HL-60/S4 treated with phorbol 12-myristate 13-acetate at 8.2 ng/mL for 4 days and 3 days (cell line): Measurements from ENCODE around the gene C8A.

Experiments used
- in situ Hi-C: fragments of 300-500 bp; cut with MboI; formaldehyde crosslinking; loops from 2 replicates; pipeline ENCODE4 v1.15.0; 2022; ENCODE audit warnings: low sequenced_read_pairs

The C8A gene

DNA sequence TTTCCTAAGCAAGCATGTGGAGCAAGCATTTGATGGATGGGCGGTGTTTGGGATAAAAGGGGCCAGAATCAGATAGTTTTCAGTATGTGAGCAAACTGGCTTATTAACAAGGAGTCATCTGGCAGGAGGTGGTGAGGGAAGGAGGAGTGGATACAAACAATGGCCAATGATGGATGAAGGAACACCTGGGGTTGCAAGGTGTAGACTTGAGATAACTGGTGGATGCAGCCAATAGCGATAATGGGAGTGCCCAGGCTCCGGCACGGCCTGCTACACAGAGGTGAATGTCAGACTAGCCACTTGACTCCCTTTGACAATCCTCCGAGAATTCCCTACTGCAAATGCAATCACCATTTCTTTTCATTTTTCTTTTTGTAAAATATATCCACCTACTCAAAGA lies 69.5 kb downstream of the C8A start:
- in situ Hi-C loops: no loop called here

DNA sequence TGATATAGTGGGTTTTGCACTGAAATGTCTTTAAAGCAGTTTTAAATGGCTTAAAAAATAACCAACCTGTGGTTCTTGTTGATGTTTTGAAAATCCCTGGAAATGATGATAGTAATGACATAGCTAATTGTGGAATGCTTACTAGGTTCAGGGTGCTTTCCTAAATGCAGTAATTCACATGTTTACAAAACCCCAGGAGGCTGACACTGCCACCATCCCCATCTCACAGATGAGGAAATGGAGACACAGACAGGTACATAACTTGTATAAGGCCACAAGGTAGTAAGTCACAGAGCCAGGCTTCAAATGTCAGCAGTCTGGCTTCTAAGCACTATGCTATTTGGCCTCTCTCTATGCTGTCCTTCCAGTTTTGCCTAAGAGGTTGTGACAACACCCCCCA lies 70.6 kb downstream of the C8A start:
- in situ Hi-C loops: no loop called here

DNA sequence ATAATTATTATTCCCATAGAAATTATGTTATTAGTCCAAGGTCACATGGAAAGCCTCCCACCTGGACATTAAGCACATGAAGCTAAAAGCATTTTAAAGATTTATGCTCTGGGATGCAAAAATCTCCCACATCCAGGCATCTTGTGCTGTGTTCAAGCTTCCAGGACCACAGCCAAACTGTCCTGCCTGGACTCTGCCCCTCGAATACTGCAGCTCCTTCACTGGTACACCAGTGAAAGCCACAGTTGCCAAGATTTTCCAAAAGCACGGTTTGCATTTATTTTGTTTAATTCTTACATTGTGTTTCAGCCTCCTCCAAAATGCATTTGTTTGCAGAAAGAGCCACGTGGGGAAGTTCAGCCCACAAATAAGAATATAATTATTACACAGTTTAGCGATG lies 72.6 kb downstream of the C8A start:
- in situ Hi-C loops: no loop called here

DNA sequence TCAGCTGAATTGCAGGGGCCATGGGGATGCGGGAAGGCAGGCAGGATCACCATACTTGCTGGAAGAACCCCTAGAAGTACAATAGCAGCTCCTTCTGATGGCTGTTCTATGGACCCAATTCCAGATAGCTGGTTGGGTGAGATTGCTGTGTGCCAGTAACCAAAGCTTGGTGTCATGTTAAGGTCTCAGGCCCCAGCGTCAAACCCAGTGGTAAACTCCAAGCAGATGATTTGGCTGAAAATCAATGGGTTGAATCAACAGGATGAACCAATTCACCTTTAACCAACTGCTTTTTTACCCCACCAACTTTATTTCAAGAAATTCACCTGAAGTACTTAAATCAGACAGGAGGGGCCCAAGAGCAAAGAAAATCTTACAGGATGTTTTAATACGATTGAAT lies 73.4 kb downstream of the C8A start:
- in situ Hi-C loops: no loop called here

DNA sequence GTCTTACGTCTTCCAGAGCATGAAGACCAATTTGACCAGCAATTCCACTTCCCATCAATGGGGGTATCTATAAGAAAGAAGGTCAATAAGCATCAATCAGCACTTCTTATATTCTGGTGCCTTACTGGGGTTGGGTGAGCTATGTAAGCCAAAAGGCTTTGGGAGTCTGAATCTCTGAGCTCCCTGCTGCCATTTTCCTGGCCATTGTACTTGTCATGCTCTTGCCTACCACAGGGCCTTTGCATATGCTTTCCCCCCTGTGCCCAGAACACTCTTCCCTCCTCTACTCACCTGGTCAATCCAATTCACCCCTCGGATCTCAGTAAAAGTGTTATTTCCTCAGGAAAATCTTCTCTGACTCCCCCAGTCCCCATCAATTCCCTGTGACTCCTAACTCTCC lies 74.9 kb downstream of the C8A start:
- in situ Hi-C loops: no loop called here

DNA sequence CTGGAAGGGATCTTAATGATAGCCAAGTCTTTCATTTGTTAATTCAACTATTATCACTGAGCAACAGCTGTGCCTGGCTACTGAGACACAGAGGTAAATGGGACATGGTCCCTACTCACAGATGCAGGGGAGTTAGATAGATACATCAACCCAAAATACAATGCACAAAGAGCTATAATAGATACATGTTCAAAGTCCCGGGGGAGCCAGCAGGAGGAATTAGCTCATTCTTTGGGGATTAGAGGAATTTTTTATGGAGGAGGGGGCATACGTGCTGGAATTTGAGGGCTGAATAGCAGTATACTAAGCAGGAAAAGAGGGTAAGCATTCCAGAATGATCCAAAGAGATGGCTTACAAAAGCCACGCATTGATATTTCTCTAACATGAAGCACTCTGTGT lies 76.6 kb downstream of the C8A start:
- in situ Hi-C loops: no loop called here

DNA sequence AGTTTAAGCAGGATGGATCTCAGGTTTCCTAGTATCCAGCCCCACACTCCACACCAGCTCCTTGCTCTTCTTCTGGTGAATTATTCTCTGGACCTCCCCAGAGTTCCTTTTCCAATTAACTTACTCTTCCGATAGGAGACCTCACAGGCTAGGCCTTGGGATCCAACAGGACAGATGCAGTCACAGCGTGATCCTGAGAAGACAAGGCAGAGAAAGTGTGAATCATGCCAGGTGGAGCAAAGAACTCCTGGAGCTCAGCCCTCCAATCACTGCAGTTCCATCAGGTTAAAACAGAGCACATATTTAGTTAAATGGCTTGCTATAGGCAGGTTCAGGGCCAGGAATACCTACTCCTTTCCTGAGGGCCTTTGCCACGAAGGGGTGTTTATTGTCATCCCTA lies 77.1 kb downstream of the C8A start:
- in situ Hi-C loops: no loop called here

DNA sequence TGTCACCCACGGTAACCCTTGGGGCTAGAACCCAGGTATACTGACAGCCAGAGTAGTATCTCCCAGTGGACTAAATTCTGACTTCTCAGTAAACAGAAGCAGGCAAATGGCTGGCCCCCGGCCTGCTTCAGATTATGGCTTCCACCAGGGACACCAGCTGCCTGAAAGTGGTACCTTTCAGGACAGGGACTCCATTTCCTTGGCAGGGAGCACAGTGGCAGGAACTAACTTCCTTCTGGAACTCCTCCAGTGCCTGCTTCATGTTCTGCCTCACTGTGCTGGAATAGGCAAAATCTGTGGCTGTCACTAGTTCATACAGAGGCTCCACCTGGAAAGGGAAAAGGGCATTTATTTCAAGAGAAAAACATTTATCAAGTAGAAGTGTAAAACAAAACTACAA lies 78.6 kb downstream of the C8A start:
- in situ Hi-C loops: no loop called here

DNA sequence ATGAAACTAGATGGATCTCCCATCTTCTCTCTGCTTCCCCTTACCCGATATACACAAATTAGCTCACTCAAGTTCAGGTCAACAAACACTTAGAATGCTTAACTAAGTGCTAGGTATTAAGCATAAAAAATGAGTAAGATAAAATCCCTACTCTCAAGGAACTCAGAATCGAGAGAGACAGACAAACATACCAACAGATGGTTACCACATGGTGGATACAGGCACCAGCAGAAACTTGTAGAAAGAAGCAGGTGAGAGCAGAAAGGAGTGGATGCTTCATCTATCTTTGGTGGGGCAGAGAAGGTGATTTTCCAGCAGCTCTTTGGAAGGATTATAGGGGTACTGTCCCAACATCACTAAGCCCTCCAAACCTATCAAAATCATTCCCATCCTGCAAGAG lies 79.0 kb downstream of the C8A start:
- in situ Hi-C loops: no loop called here

DNA sequence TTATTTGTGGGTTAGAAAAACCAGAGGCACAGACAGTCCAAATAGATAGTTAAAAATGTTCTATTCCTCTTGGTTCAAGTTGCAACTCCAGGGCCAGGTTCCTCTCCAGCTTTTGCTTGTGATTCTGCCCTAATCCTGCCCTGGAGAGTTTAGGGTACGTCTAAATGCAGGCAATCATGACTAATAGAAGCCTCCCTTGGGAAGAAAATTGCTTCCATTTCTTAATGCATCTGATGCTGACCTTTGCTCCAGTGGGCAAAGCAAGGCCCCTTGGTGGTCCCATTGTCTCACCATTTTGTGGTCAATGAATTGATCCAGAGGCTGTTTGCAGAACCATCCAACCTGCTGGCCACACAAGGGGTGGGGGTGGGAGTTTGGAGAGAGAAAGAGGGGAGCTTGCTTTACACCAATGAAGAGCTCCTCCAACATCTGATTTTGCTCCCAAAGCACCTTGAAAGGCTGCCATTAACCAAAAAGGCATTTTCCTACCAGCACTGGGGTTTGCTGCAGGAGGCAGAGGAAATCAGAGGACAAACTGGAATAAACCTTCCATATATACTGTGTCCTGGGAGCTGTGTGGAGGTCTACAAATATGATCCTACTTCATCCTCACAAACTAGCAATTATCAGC lies 79.9 kb downstream of the C8A start:
- in situ Hi-C loops: no loop called here

DNA sequence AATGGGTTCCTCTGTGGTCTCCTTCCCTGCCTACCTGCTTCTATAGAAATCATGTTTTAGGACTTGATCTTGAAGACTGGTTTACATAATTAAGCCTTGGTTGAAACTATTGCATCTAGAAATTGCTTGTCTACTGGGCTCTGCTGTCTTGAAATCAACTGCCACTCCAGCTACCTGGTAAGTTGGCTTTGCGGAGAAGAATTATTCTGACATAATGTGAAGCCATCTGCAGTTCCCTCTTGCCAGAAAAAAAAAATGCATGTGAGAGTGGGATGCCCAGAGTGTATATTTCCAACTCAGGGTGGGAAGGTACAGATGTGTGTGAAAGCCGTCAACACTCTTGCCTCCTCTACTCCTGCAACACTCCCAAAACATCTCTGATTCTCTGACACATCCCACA lies 84.0 kb downstream of the C8A start:
- in situ Hi-C loops: no loop called here

DNA sequence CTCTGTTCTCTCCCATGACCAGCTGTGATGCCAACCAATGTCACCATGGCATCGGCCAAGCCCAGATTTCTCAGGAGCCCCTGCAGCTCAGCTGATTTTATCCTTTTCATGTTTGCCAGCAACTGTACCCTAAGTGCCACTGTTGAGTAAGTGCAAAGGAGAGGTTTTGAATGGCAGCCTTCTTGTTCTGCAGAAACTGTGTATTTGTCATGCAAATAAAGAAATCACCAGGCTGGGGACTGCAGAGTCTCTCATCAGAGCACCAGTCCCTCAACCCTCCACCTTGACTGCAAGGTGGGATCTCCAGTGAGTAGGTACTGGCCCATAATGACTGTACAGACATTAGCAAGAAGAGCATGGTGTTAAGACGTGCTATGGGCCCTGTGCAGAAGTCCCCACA lies 84.6 kb downstream of the C8A start:
- in situ Hi-C loops: no loop called here

DNA sequence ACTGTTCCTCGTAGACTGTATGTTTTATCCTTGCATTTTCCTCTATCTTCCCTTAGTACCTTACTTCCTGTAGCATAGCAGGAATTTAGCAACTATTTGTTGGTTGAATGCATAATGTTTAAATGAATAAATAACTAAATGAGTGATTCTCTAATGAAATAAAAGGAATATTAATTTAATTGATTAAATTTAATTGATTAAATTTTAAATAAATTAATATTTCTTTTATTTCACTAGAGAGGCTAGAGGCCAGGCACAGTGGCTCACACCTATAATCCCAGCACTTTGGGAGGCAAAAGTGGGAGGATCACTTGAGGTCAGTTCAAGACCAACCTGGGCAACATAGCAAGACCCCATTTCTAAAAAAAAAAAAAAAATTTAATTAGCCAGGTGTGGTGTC lies 85.4 kb downstream of the C8A start:
- in situ Hi-C loops: no loop called here

DNA sequence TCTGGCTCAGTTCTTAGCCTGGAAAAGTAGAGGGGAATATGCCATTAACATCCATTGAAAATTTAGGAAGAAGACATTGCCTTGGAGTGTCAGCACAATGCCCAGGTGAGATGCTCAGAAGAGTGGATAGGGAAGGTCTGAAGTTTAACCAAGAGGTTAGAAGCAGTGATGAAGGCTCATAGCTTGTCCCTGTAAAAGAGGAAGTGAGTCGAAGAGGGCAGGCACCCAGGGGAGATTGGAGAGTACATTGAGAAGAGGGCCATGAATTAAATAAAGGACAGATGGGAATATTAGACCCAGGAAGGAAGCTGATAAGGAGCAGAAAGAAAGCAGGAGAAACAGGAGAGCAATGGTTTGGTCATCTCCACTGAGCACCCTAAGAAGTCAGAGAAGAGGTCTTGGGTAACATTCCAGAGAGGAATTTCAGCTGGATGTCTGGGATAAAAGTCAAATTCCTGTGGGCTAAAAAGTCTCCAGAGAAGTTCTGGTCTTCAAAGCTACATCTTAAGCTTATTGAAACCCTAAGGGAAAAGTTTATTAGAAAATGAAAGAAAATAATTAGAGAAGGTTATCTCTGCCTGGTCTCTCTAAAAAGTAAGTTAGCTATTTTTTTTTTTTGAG lies 93.9 kb downstream of the C8A start:
- in situ Hi-C loops: no loop called here

DNA sequence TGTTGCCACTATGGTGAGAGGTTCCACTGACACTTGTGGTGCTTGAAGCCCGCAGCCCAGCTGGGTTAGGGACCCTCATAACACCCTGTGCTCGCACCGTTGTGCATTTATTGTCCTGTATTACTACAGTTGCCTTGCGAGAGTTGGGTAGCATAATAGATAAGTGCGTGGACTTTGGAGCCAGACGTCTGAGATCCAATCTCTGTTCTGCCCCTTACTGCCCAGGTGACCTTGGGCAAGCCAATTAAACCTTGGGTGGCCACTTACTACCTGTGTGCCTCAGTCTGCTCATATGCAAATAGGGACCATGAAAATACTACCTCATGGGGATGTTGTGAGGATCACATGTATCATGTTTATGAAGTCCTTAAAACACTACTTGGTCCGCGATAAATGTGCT lies 97.9 kb downstream of the C8A start:
- in situ Hi-C loops: no loop called here

DNA sequence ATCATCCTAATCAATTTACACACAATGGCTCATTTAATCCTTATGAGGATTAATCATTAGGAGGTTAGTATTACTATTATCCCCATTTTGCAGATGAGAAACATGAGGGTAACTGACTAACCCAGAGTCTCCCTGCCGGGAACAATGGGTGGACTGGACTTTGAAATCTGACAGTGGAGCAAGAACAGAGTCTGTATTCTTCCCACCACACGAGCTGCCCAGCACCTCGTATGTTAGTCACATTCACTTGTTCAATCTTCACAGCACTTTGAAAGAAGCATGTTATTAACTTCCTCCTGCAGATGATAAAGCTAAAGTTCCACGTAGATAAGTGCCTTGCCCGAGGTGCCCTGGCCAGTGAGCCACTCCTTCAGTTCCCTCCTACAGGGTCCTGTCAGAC lies 98.8 kb downstream of the C8A start:
- in situ Hi-C loops: no loop called here

DNA sequence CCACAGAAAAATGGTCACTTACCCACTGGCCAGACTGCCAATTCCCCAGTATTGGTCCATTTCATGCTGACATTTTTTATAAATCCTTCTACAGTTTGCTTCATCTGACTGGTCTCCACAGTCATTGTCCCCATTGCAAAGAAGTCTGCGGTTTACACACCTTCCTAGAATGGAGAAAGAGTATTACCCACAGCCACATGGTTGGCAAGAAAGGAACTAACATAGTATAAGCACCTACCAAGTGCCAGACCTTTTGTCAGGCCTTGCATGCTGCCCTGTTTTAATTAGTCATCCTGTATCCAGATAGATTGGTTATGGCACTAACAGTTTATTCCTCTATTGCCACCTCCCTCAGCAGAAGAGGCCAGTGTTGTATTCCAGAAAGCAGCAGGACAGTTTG lies 100.1 kb downstream of the C8A start:
- in situ Hi-C loops: no loop called here

DNA sequence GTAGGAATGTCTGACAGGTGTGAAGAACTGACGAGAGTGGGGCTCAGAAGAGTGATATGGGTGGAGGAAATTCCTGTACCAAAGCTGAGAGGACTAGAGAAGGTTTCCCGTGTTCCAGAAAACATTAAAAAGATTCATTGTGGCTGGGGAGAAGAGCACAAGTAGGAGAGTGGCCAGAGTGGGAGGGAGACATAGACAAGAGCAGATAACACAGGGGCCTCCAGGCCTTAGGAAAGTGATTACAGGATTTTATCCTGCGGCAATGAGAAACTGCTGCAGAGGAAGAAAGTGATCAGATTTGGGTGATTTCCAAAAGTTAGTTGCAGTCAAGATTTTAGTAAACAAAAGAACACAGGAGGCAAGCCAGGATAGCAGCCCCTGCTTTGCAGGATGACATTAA lies 103.3 kb downstream of the C8A start:
- in situ Hi-C loops: no loop called here

DNA sequence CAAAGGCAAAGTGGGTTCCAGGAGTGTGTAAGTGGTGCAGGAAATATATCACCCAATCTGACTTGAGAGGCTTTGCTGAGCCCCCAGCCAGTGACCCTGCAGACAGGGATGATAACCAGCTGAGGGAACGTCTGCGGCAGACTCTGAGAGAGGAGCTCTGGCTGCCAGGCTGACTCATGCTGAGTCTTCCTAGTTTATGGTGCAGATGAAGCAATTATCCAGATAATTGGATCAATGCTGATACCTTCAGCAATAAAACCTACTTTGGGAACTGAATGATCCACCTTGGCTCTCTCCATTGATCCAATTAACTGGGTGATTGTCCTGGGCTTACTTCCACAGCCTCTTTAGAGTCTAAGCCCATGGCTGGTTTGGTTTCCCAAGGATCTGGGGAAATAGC lies 103.9 kb downstream of the C8A start:
- in situ Hi-C loops: no loop called here

DNA sequence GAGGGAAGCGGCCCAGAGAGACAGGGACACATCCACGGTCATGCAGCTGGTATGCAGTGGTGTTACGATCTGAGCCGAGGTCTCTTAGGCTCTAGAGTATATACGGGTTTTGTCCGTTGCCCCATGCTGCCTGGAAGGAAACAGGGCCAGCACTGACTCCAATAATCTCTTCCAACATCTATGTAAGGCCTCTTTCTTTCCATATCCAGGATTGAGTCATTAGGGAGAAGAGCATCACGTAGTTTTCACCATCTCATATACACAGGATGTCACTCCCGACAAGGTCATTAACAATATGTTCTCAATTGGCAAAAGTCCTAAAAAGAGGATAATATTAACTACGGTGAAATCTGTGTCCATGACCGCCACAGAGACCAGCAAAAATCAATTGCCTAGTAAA lies 106.8 kb downstream of the C8A start:
- in situ Hi-C loops: no loop called here

DNA sequence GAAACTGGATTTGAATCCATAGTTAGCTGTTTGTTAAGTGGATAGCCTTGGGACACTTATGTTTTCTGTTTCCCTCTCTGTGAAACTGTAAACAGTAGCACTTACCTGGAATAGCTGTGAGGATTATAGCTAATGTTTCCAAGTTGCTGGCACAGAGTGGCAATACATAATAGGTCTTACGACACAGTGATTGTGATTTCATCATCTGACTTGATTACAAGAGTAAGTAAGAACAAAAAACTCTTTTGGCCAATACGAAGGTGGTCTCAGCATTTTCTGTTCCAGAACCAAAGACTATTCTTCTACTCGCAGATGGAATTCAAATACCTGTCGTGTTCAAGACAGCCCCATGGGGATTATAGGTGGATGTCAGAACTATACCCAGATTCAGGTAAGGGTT lies 109.1 kb downstream of the C8A start:
- in situ Hi-C loops: no loop called here

DNA sequence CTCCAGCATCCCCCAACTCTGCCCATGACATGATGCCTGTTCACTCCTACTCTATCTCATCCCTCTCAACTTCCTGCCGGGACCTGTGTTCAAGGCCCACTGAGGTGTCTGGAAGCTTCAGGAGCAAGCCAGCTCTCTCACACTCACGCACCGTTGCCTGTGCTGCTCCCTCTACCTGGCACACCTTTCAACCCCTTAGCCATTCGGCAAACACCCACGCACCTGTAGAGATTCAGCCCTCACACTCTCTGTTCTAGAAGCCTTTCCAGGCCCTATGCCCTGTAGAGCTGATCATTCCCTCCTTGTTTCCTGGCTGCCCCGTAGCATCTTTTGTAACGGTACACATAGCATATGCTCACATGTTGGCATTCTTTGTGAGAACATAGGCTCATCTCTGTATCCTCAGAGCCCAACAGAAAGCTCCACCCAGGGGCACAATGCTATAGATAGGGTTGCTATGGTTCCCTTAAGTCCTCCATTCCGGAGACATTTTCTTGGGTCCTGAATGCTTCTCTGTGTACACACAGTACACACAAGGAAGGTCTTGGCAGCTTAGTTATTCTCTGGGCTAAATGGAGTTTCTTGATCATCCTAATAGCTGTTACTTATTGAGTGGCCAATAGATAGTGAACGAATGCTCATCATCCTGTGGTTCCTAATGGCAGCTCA lies 109.9 kb downstream of the C8A start:
- in situ Hi-C loops: no loop called here

DNA sequence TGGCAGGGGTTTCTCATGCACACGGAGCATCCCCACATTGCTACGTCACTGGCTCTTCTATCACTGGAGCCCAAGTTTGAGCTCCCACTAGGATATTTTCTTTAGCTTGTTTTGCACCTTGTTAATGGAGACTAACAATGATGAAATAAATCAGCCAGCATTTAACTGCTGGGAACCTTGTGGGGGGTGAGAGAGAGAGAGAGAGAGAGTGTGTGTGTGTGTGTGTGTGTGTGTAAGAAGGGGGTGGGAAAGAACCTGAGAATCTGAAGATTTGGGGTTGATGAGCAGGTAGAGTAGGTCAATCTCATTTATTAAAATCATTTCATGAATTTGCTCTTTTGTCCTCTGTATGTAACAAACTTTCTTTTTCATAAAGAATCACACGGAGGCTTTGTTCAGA lies 110.6 kb downstream of the C8A start:
- in situ Hi-C loops: no loop called here
